Bronchial smooth muscle cell (primary cell): ENCODE measurements around the gene ZNF705A. TPM values are rescaled to one million over a fixed set of nuclear protein-coding genes. Genes with fewer than 3 reads are reported as not detected.

Experiments
- total RNA-seq: library from RNA; depleted of rRNA; stranded (reverse); fragments of >200 nt; gene quantifications from 2 replicates; pipeline ENCODE4 v1.2.1, GENCODE V29; 2014

The ZNF705A gene
- total RNA-seq: under 0.01 TPM in 1 of 2 replicates, not detected in the other

GRCh38 chr12:8156845-8157244 lies at the start of gene ZNF705A:
TSS of gene ZNF705A (plus strand) at chr12:8157015. CDS start at chr12:8172626, 15,611 bp downstream.

GRCh38 chr12:8123124-8123912 lies 33.5 kb upstream of the ZNF705A start, which contains the start of gene CLEC4A:
TSS of gene CLEC4A (plus strand) at chr12:8123617. CDS start at chr12:8123879, 262 bp downstream.

GRCh38 chr12:8226992-8227731 lies 70.3 kb downstream of the ZNF705A start, which contains the start of gene FAM90A1:
TSS of gene FAM90A1 (minus strand) at chr12:8227618. CDS start at chr12:8224832, 2,786 bp downstream.

Other genes with a start within 250 kb of the ZNF705A start
- gene SLC2A3, start 220.8 kb upstream of the ZNF705A start, total RNA-seq: 30.1 and 47.4 TPM in 2 replicates
- gene FOXJ2, start 124.3 kb upstream of the ZNF705A start, total RNA-seq: 2.9 and 3.6 TPM in 2 replicates
- not detected in 2 replicates for gene C3AR1, start 90.7 kb upstream of the ZNF705A start, total RNA-seq
- gene NECAP1, start 74.7 kb upstream of the ZNF705A start, total RNA-seq: 23.2 and 29.4 TPM in 2 replicates
- under 0.01 and 0.09 TPM in 2 replicates for gene CLEC4A, start 33.4 kb upstream of the ZNF705A start, total RNA-seq
- gene FAM90A1, start 70.6 kb downstream of the ZNF705A start, total RNA-seq: not detected in 2 replicates